ENCODE data around the gene SOST.

SOST gene

DNA sequence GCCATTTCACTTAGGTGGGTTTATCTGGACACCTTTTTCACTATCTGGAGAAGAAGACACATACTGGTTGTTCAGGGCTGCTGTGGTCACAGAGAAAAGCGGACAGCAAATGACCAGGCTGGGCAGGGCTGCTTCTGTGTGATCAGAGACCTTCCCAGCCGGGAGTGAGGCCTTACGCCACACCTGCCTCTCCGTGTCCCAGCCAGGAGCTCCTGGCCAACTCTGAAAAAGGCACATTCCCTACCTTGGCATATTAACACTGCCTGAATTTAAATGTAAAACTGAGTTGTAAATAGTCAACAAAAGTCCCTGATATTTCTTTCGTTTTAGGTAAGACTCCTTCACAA, 9.1 kb upstream of the SOST start:
- TF ChIP-seq, protein P1, sequence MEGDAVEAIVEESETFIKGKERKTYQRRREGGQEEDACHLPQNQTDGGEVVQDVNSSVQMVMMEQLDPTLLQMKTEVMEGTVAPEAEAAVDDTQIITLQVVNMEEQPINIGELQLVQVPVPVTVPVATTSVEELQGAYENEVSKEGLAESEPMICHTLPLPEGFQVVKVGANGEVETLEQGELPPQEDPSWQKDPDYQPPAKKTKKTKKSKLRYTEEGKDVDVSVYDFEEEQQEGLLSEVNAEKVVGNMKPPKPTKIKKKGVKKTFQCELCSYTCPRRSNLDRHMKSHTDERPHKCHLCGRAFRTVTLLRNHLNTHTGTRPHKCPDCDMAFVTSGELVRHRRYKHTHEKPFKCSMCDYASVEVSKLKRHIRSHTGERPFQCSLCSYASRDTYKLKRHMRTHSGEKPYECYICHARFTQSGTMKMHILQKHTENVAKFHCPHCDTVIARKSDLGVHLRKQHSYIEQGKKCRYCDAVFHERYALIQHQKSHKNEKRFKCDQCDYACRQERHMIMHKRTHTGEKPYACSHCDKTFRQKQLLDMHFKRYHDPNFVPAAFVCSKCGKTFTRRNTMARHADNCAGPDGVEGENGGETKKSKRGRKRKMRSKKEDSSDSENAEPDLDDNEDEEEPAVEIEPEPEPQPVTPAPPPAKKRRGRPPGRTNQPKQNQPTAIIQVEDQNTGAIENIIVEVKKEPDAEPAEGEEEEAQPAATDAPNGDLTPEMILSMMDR (IDR thresholded peaks at IDR 0.05; ENCODE audit: extremely low read depth, missing control alignments): no peak
- DNase-seq (ENCODE audit: low spot score): no peak

DNA sequence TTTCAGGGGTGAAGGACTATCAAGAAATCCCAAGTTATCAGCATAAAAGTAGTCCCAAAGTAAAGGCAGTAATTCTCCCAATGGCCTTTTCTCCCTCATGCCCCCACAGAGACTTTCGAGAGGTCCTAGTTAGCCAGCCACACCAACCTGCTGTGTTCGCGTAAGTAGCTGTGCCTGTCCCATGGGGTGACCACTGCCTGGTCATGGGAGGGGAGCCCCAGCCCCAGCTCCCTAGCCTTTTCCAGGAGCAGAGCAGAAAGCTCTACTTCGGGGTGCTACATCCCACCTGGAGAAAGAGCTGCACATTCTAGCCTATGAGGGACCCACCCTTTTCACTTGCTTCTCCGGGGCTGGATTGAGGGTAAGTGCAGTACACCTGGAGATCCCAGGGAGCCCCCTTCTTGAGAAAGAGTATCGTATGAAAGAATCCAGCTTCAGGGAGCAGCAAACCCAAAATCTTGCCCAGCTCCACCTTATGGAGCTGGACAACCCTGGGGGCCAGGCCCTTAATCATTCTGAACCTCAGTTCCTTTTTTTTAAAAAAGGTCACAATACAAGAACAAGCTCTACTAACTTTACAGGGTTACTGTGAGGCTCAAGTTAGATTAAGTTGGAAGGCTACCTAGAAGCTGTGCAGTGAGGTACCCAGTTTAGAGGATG, 8.6 kb upstream of the SOST start:
- TF ChIP-seq, protein P1 (IDR thresholded peaks at IDR 0.05; ENCODE audit: extremely low read depth, missing control alignments): no peak
- no peak for DNase-seq (ENCODE audit: low spot score)

DNA sequence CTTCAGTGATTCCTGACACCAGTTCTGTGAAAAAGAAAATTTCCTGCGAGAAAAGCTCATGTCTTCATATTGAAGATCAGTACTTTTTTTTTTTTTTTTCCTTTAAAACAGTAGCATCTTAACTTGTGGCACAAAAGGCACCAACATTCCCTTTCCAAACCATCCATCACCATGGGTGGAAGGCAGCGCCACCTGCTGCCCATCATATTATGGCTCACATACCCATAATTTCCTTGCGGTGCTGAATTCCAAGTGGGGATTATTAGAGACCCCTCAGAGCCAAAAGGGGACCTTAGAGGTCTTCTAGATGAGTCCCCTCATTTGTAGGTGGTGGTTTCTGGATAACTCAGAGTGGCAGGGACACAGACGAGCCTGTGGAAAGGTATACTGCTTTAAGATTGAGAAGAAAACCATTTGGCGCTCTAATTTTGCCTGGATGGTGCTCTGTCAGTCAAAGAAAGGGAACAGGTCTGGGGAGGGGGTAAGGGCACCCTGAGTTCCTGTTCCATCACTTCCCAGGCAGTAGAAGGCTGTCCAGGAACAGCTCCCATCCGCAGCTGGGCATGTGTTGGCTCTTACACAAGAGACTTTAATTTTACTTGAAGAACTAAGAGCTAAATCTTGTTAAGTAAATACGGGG, 7.9 kb upstream of the SOST start:
- TF ChIP-seq, protein P1 (IDR thresholded peaks at IDR 0.05; ENCODE audit: extremely low read depth, missing control alignments): peak; percentile 82
- no peak for DNase-seq (ENCODE audit: low spot score)

DNA sequence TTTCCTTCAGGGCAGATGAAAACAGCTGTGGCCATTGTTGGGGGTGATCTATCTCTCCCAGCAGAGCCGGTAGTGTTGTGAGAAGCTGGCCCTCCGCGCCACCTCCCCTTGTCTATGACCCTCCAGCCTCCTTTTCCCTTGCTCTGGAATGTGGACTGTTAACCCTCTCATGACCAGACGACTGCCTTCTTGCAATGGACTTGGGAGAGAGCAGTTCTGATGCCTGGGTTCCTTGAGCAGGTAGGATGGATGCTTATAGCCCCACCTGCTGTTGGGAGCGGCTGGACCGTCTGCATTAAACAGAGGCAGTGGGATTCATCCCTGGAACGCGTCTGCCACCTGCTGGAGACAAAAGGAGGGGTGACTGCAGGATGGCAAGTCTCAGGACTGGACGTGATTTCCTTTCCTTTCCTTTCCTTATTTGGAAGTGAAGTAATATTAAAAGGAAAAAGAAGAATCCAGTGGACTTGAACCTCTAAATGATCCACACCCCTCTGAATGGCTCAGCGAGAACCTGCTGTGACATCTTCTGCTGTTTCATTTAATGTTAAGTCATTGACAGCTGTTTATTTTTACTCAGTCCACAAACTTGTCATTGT, 1.8 kb upstream of the SOST start:
- TF ChIP-seq, protein P1 (IDR thresholded peaks at IDR 0.05; ENCODE audit: extremely low read depth, missing control alignments): peak; percentile 98
- peak; percentile 93 for DNase-seq (ENCODE audit: low spot score)

DNA sequence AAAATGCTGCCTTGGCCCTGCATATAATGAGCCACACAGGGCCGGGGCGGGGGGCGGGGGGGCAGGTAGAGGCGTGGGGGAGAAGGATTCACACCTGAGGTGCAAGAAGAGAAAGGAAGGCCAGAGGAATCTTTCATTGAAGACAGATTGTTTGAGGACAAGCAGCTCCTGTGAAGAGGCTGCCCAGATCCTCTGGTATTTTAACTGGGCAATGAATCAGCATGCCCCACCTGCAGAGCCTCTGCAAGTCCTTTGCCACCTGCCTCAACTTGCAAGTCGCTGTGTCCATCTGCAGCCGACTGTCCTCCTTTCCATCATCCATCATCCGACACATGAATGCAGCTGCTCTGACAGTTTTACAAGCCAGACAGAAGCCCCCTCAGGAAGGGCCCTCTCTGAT, 1.2 kb upstream of the SOST start:
- DNase-seq (ENCODE audit: low spot score): no peak
- TF ChIP-seq, protein P1 (IDR thresholded peaks at IDR 0.05; ENCODE audit: extremely low read depth, missing control alignments): no peak

DNA sequence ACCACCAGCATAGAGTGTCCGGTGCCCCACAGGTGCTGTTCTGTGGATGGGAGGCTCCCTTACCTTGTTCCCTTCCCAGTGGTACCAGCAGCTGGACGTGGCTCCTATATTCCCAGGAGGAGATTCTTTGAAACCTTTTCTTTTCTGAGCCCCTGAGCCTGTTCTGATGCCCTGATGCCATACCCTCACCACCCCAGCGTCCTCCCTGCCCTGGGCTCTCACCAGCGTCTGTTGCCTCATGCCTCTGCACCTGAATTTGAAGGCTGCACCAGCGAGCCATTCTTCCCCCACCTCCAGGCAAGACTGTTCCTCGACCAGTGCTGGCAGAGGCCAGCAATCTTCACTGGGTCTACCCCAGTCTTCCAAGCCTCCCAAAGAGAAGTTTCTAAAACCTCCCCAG, 505 bp downstream of the SOST start:
- TF ChIP-seq, protein P1 (IDR thresholded peaks at IDR 0.05; ENCODE audit: extremely low read depth, missing control alignments): no peak
- DNase-seq (ENCODE audit: low spot score): no peak

DNA sequence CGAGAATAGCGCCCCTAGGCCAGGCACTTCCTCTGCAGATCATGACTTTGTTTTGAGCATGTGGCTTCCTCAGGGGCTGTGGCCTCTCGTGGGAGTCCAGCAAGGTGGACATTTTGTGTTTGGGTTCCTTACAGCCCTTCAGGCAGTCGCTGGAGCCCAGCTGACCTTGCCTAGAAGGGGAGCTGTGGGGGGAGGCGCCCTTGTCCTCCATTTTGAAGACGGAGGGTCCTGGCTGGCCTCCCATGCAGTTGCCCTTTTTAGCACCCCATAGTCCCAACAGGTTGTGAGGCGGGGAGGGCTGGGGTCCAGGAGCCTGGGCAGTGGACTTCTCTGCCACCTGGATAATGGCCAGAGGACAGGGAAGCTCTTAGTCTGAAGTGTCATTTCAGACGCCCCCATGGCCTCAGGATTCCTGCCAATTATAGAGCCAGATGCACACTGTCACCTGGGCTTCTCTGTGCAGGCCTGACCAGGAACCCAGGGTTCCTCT, 1.4 kb downstream of the SOST start:
- no peak for DNase-seq (ENCODE audit: low spot score)
- TF ChIP-seq, protein P1 (IDR thresholded peaks at IDR 0.05; ENCODE audit: extremely low read depth, missing control alignments): no peak

Measured in GM20000 (cell line).